Heart left ventricle (tissue), 16 donors: ENCODE results near the gene CCNT2. TPM values are rescaled to one million over a fixed set of nuclear protein-coding genes. Genes with fewer than 3 reads are reported as not detected.

Experiments
- ATAC-seq, 4 donors: fragments of 200-7000 bp; cut with Tn5 transposase; one replicate each; pipeline ENCODE4 v1.9.1; 2020 to 2022; ENCODE audit warnings: moderate library complexity in 4 of 4, mild to moderate bottlenecking in 3 of 4, moderate number of reproducible peaks in 1 of 4
- DNase-seq, 5 donors: peaks; one replicate each; pipeline ENCODE4 v3.0.0-alpha.2; 2020
- H3K27ac ChIP-seq, 12 donors: fragments of 200-600 bp; sonication (generic) in 4 of 12; one replicate each; pipeline versions ENCODE4 v1.5.0 to v1.8.0; 2016 to 2022; ENCODE audit warnings: mild to moderate bottlenecking in 2 of 12
- H3K27me3 ChIP-seq, 9 donors: fragments of 200-600 bp; sonication (generic) in 2 of 9; one replicate each; pipeline versions ENCODE4 v1.5.1 to v1.8.0; 2016 to 2022; ENCODE audit warnings: mild to moderate bottlenecking in 3 of 9
- H3K36me3 ChIP-seq, 9 donors: fragments of 200-600 bp; sonication (generic) in 2 of 9; one replicate each; pipeline versions ENCODE4 v1.5.0 to v1.8.0; 2018 to 2022; ENCODE audit warnings: mild to moderate bottlenecking in 2 of 9
- H3K4me1 ChIP-seq, 12 donors: fragments of 200-600 bp; sonication (generic) in 4 of 12; one replicate each; pipeline versions ENCODE4 v1.5.0 to v1.8.0; 2016 to 2022; ENCODE audit warnings: mild to moderate bottlenecking in 3 of 12
- H3K4me3 ChIP-seq, 12 donors: fragments of 200-600 bp; sonication (generic) in 4 of 12; one replicate each; pipeline versions ENCODE4 v1.5.0 to v1.8.0; 2017 to 2022; ENCODE audit warnings: mild to moderate bottlenecking in 9 of 12, moderate library complexity in 4 of 12
- H3K9me3 ChIP-seq, 12 donors: fragments of 200-600 bp; sonication (generic) in 4 of 12; one replicate each; pipeline versions ENCODE4 v1.5.0 to v1.8.0; 2016 to 2022; ENCODE audit warnings: mild to moderate bottlenecking in 1 of 12
- CTCF ChIP-seq, 12 donors: fragments of 200-600 bp; sonication (generic) in 4 of 12; IDR thresholded peaks; one replicate each; pipeline versions ENCODE4 v1.5.0 to v1.8.0; 2018 to 2022; ENCODE audit warnings: antibody characterized with exemption in 12 of 12, mild to moderate bottlenecking in 5 of 12
- POLR2A ChIP-seq, 2 donors: fragments of 450-650 bp; IDR thresholded peaks; one replicate each; pipeline ENCODE4 v1.6.1; 2017; ENCODE audit warnings: antibody characterized with exemption in 2 of 2, mild to moderate bottlenecking in 2 of 2, moderate library complexity in 2 of 2
- WGBS, 4 donors: extraction: QIAGEN DNeasy Blood & Tissue Kit in 2 of 4; methylation state at CpG; one replicate each; pipeline versions ENCODE4 v1.1.5 to v1.1.7; 2013 to 2018; 5-methylcytosine and 5-hydroxymethylcytosine counted together
- intact Hi-C, 10 donors: fragments of 100-400 bp; cut with DNase I; formaldehyde crosslinking; loops; one replicate each; pipeline versions ENCODE4 v1.11.1 to v1.14.2; 2022
- long read RNA-seq, 3 donors: library from polyadenylated mRNA; unstranded; transcript quantifications; one replicate each; pipeline ENCODE4 v2.0.0, GENCODE V29; 2020 to 2021
- polyA plus RNA-seq, 2 donors: library from polyadenylated mRNA; stranded (reverse); fragments of 200-250 nt; gene quantifications; one replicate each; pipeline ENCODE4 v1.2.3, GENCODE V29; 2013
- total RNA-seq, 9 donors: library from RNA; depleted of rRNA in 2 of 9; stranded (reverse); fragments of >200 nt in 2 of 9; fragmentation: NEBNext Ultra II Directional in 3 of 9; extraction: Animal tissue kit (Norgen Biotek cat#: 25700) in 3 of 9; gene quantifications; one replicate each; pipeline versions ENCODE4 v1.1.0 to v1.2.4, GENCODE V29; 2016 to 2023
- donor health status: ischemic (EF 13 %, LVEDD 7.1; RV severe dilation, severe dysfunction).
- donor health status: healthy with polysubstance abuse.
- donor health status: DM: no; HTN: yes; CAD: no.
- donor health status: DM: no; HTN: no; CAD: no.
- donor health status: ischemic (EF 25% LVEDD 6.9; RV normal size, moderate dysfunction).
- donor health status: ischemic (EF 25% LVEDD 5.7; RV mildly dilated, moderate dysfunction).
- donor health status: healthy.
- donor health status: DM: yes; HTN: yes; CAD: no.
- donor health status: ischemic (EF 35%, LVEDD 5.7; RV mildly dilated, moderate dysfunction).
- donor health status: nonischemic (EF 11% LVEDD 7.7; RV severe dilation, severe dysfunction).
- donor health status: DM: yes; HTN: yes; CAD: no.
- donor health status: PGD.
- donor health status: ischemic (EF 29% LVEDD 5.4; RV normal size, mild dysfunction).
- donor health status: nonischemic (EF 23%, LVEDD 6.1; RV moderate dilation, normal function).

The CCNT2 gene
- total RNA-seq (10 to 100 TPM; 11.9 to 26.8 (median 20.1) TPM), polyA plus RNA-seq (1 to 10 TPM; 6.7 to 8.6 TPM)
- long read RNA-seq, donor 1, full-length matches to known transcripts: 22 of 29 reads
- long read RNA-seq, donor 1, partial matches to known transcripts: 2 of 29 reads
- long read RNA-seq, donor 1, other reads (novel, unspliced or antisense): 5 of 29 reads
- long read RNA-seq, donor 2, full-length matches to known transcripts: 53 of 66 reads
- long read RNA-seq, donor 2, partial matches to known transcripts: 6 of 66 reads
- long read RNA-seq, donor 2, other reads (novel, unspliced or antisense): 7 of 66 reads
- long read RNA-seq, donor 3, full-length matches to known transcripts: 32 of 39 reads
- long read RNA-seq, donor 3, partial matches to known transcripts: 2 of 39 reads
- long read RNA-seq, donor 3, other reads (novel, unspliced or antisense): 5 of 39 reads

GRCh38 chr2:134918526-134919340 is at the start of gene CCNT2:
Gene CCNT2, plus strand, starts transcription at chr2:134918822. Its CDS starts 33 bp downstream, at chr2:134918855.
- intact Hi-C loops: loop anchor here in 3 of 10 donors (5.0 kb wide), 2 partner anchors 146 to 614 kb away; partner anchors contain the start of genes R3HDM1 (in 3 of the 3) and ZRANB3 (in 3 of the 3)
- peaks cover 8 to 51% (median 45%) of the 10 kb centered on the region in 12 donors for H3K4me1 ChIP-seq
- peak within 1 kb of the TSS; percentile 56 to 95 (median 89) for H3K4me3 ChIP-seq
- ATAC-seq: peak; percentile 94 to 95 (median 95)
- H3K27ac ChIP-seq: peak within 1 kb of the TSS; percentile 83 to 99 (median 98)
- peak; percentile 100 for DNase-seq
- no peaks in the 10 kb centered on the region for H3K27me3 ChIP-seq
- peaks cover 0 to under 1% (median 0%) of the 10 kb centered on the region in 12 donors for H3K9me3 ChIP-seq
- H3K36me3 ChIP-seq: peaks cover 0 to 10% (median 0%) of the 10 kb centered on the region in 9 donors
- 0% methylated on average over 53 to 83 of the region's 83 CpGs for WGBS, 4 donors
- TF ChIP-seq POLR2A (IDR thresholded peaks at IDR 0.05) (no peak), CTCF (IDR thresholded peaks at IDR 0.05) (peak in 4 of 12 donors; percentile 6 to 28 (median 14))

GRCh38 chr2:134869946-134870736 is 48.5 kb upstream of the CCNT2 start:
- 65 to 81% (median 71%) methylated on average over 6 to 8 of the region's 8 CpGs for WGBS, 4 donors
- H3K27ac ChIP-seq: no peak overlapping the region

GRCh38 chr2:134873152-134873551 is 45.5 kb upstream of the CCNT2 start:
- H3K36me3 ChIP-seq: no peaks in the 10 kb centered on the region
- ATAC-seq (no peak), DNase-seq (no peak)
- 93 to 100% (median 99%) methylated on average over 2 of the region's 2 CpGs for WGBS, 4 donors
- intact Hi-C loops: no loop called here
- no peak overlapping the region for H3K4me3 ChIP-seq
- H3K27me3 ChIP-seq: no peaks in the 10 kb centered on the region
- no peak overlapping the region for H3K27ac ChIP-seq
- peaks cover 0 to 2% (median 0%) of the 10 kb centered on the region in 12 donors for H3K4me1 ChIP-seq
- peaks cover 0 to 12% (median 0%) of the 10 kb centered on the region in 12 donors for H3K9me3 ChIP-seq
- TF ChIP-seq CTCF (IDR thresholded peaks at IDR 0.05): no peak
- TF ChIP-seq POLR2A (IDR thresholded peaks at IDR 0.05): no peak

More at GRCh38 chr2:134869946-134870736, 48.5 kb upstream of the CCNT2 start:
- DNase-seq (peak in 3 of 5 donors; percentile 57 to 70 (median 68)), ATAC-seq (peak in 3 of 4 donors; percentile 71 to 97 (median 90))
- intact Hi-C loops: no loop called here
- Histone ChIP-seq H3K27me3 (no peaks in the 10 kb centered on the region), H3K36me3 (no peaks in the 10 kb centered on the region), H3K9me3 (no peaks in the 10 kb centered on the region), H3K4me3 (no peak overlapping the region), H3K4me1 (peaks cover 0 to 2% (median 0%) of the 10 kb centered on the region in 12 donors)
- no peak for TF ChIP-seq CTCF (IDR thresholded peaks at IDR 0.05)
- TF ChIP-seq POLR2A (IDR thresholded peaks at IDR 0.05): no peak
